Stimulated activated CD4-positive, alpha-beta T cell treated with anti-CD3 and anti-CD28 coated beads, Interleukin-15, amount 100 ng/mL, for 24 hours (primary cell): Measurements from ENCODE around the gene WDR35.
A peak's percentile ranks its signal among the peaks of the same experiment; 100 is the strongest.
"Not testable (repeated sequence)": the region's sequence is repeated elsewhere in the genome, so short reads cannot be mapped to it uniquely, and the experiment has no call there.

ENCODE experiments used
- DNase-seq: peaks from one replicate; pipeline ENCODE4 v3.0.0-alpha.2; 2020

WDR35 gene

DNA sequence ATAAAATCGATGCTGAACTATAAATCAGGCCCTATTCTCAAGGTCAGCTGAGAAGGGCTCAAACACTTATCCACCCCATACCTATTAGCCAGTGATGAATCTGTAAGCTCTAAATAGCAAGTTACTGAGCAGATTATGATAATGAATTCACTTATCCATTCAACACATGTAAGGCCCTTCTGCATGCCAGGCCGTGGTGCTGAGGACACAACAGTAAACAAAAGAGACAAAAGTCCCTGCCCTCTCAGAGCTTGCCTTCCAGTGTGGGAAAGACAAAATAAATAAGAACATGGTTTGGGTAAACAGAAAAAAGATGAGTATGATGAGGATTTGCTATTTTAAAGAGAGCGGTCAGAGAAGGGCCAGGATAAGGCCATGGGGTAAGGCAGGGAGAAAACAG is 99.8 kb downstream of the WDR35 start:
- DNase-seq: no peak

DNA sequence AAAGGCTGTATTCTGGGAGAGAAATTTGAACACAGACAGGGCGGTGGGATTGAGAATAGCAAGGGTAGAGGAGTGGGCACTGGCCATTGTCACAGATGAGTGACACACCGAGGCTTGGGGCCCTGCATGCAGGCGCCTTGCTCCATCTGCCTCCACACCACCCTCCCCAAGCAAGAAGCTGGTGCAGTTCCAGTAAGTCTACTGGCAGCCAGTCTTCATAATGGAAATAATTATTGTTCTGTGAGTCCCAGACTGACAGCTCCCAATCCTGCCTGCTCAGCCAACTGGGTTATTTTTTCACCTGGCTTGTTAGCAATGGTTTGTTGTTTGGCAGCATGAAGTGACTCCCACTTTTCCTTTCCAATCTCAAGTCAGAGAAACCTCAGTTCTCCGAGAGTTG is 101.1 kb downstream of the WDR35 start:
- DNase-seq: no peak

DNA sequence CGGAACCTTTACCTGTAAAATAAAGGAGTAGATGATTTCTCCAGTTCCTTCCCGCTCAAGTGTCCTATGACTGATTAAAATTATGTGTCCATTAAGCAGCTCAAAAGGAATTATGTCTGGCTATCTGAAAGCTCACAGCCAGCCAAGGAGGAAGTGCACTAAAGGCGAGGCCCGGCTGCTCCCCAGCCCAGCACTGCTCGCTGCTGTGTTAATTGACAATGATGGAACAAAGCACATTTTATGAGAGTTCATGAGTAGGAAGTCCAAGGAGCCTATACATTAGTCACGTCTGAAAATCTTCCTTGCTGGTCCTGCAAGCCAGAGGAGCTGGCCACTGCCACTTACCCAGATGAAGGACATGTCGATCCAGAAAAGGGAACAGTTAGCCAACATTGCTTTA is 102.4 kb downstream of the WDR35 start:
- DNase-seq: no peak

DNA sequence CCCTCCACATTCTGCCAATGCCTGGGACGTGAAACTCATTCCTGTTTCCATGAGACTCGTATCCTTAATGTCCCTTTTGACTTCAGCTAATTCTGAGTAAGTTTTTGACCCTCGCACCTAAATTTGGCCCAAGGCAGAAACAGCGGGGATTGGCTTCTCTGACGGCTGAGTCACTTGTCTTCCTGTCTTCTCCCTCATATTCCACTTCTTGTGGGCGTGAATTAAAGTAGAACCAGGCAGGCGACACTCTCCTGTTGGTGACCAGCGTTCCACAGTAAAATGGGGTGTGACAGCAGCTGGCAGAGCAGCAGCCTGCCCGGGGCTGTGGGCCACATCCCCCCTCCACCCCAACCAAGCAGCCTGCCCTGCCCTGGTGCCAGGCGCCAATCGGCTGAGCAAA is 103.6 kb downstream of the WDR35 start:
- DNase-seq: no peak

DNA sequence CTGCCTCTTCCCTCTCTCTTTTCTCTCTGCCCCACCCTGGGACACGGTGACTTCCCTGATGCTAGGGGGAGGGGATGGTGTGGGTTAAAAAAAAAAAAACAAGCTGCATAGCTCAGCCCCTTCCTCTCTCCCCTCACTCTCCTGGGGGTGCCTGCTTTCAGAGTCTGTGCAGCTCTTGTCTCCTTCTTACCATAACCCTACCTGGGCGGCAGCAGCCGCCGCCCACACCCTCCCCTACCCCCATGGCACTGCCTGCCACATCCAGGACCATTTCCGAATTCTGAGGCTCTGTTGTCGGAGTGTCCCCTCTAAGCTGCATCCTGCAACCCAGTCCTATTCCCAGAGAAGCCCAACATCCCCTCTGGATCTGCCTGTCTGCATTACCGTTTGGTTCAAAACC is 104.1 kb downstream of the WDR35 start:
- no peak for DNase-seq

DNA sequence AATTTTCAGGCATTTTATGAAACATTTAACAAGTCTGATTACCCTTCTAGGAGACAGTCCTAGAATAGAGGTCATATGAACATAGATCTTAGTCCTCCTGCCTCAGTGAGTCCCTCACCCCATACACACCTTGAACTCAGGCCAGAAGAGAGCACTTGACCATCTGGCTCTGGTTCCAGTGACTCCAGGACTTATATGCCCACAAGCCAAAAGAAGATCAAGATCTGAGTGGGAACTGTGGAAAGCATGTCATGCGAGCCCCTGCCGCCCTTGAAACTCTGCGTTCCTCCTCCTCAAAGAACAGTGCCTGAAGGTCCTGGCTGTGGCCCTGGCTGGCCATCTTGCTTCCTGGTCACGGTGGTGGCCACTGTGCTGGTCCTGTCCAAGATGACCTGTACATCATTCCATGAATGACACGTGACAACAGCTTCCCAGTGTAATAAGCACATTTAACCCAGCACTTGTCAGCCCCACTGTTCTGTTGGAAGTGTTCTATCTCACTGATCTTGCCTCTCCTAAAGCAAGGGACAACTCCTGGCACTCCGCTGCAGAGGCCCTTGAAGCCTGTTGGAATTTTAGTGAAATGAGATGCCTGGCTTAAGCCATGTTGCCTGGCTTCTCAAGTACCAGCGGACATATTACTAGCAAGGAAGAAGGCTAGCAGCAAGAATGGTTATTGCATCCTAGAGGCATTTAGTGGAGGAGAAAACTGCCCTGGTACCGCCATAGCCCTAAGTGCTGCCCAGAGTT is 105.8 kb downstream of the WDR35 start:
- DNase-seq: no peak

DNA sequence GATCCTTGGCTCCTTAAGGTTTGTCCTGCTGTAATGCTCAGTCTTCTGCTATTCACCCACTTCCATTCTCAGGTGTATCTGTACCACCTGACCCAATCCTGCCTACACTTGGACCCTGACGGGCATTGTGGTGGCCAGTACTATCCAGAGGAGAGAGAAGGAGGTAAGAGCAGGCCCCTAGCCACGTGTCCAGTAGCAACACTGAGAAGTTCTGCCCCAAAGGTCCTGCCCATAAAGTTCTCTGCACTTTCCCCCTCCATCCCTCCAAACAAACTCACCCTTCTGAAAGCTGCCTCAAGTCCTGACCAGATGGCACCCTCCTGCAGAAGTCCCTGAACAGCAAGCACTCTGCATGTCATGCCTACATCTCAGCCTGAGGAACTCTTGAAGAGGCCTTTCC is 106.4 kb downstream of the WDR35 start:
- DNase-seq: no peak

DNA sequence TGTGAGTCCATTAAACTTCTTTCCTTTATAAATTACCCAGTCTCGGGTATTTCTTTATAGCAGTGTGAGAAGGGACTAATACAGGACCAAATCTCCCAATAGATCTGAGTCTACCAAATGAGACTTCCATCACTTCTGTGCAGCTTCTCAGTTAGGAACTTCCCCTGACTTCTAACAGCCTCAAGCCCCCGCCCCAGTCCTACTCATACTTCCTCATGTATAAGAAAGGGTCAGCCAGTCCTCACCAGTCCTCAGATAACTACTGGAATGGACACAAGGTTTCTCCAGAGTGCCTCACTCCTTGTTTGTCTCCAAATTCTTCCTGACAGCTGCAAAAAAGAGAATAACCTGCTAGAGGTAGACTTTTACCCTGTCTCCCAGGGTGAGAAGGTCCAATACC is 107.6 kb downstream of the WDR35 start:
- no peak for DNase-seq

DNA sequence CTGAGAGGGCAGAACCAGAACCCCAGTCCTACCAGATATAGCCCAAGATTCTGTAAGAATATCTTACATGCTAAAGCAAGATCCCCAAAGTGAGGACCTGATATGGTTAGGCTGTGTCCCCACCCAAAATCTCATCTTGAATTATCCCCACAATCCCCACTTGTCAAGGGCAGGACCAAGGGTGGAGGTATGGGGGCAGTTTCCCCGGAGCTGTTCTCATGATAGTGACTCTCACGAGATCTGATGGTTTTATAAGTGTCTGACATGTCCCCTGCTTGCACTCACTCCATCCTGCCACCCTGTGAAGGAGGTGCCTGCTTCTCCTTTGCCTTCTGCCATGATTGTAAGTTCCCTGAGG is 108.0 kb downstream of the WDR35 start:
- no peak for DNase-seq

DNA sequence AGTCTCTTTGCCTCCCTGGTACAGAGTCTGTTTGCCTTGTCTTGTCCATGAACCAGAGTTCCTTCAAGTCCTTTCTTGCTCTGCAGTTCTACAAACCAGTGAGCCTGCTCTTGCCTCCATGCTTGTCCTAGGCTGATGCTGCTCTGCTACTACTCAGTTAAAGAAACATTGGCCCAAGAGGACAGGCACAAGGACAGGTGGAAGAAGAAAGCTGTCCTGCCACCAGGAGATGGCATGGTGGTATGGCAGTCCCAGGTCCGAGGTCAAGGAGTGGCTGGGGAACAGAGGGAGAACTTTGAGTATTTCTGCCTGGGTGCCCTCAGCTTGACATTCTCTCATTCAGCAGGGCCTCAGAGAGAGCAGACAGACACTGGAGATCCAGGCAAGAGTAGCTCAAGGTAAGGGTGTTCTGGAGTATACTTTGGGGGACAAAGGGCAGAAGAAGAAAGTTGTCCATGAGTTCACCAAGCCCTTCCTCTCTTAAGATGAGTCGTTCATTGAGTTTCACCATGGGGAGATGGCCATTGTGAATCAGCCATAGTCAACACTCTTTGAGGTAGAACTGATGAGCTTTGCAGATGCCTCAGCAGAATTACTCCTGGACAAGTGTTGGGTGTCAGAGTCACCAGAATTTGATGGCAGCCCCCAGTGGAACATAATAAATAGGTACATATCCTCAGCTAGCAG is 108.5 kb downstream of the WDR35 start:
- no peak for DNase-seq

DNA sequence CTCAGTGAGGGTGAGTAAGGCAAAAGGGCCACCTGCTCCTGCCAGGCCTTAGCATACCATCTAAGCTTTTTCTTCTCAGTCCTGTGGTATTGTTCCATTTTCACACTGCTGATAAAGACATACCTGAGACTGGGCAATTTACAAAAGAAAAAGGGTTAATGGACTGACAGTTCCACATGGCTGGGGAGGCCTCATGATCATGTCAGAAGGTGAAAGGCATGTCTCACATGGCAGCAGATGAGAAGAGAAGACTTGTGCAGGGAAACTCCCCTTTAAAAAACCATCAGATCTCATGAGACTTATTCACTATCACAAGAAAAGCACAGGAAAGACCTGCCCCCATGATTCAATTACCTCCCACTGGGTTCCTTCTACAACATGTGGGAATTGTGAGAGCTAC is 109.7 kb downstream of the WDR35 start:
- DNase-seq: not testable (repeated sequence)

DNA sequence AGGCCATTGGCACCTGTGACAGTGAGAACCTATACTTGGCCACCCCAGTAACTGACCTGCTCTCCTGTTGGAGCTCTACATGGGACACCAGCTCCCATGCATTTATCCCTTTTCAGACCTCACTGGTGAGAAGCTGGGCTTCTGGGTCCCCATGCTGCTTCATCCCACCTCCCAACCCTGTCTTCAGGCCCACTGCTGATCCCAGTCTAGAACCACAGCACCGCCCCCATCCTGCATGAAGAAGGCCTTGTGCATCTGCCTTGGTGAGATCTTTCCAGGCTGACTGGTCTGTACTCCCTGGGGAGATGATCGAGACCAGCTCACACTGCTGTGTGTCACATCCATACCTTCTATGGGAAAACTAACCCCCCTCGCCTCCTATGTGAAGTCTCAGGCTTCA is 110.8 kb downstream of the WDR35 start:
- DNase-seq: no peak

DNA sequence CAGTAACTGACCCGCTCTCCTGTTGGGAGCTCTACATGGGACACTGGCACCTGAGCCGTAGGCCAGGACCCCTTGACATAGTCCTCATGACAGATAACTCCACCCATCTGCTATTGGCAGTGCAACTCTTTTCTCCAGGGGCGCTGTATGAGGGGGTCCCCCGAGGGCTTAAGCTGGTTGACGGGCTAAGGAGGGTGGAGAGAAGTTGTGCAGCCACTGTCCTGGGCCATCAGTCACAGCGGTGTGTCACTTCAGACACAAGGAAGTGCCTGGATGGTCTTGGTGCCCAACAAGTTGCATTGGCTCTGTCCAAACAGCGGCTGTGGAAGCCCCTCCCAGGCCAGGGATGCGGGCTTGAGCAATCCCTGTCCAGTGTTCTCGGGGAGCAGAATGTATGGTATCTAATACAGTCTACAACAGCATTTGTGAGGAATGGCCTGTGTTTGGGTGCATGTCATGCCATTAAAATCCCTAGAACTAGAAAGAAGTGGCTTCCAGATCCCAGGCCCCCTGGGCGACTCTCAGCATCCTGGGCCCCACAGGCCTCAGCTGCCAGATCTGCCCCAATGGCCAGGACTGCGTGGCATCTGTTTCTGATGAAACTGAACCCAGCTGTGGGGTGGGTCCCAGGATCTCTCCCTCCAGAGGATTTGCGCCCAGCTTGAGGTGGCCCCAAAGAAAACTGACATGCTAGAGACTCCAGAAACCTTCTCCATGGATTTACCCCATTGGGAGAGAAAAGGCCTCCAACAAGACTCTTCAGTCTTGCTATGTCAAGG is 111.4 kb downstream of the WDR35 start:
- no peak for DNase-seq

DNA sequence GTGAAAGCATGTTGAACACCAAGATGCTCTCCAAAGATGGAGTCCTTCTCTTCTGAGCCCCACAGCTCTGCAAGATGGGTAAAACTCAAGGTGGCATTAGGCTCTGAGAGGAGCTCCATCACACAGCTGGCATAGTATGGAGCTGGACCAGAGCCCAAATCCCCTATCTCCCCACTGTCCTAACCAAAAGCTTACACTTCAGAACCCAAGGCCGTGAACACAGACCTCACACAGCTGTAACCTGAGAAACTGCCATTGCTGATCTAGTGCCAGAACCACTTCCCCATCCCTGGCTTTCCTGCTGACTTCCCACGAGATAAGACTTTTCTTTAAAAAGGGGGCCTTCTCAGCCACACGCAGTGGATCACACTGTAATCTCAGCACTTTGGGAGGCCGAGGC is 113.2 kb downstream of the WDR35 start:
- DNase-seq: no peak

DNA sequence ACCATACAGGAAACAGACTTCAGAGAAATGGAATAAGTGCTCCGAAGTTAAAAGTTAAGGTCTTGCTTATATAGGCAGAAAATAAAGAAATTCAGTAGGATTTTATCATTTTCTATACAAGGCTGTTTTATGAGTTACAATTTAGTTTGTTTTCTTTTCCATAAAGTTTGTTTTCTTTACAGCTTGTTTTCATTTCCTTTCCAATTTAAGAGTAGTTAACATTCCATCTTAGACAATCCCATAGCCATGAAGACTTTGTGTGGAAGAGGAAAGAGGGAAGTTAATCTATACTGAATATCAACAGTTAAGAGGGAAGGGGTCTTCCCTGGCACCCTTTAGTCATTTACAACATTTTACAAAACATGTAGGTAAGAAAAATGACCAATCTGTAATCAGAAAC is 114.6 kb downstream of the WDR35 start:
- DNase-seq: no peak

DNA sequence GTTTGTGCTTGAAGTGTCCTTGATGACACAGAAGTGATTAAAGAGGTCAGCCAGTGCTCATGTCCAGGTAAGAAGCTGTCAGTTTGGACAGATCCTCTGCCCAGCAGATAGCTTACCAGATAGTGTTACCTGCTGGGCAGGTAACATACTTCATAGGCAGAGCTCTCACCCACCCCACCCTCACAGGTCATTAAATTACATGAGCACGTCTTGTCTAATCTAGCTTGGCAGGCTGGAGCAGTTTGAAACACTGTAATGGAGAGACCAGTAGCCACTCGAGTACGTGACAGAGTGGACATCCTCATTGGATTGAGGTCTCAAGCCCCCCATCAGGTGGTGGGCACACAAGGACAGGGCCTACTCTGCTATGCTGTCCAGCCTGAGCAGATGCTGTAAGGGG is 115.2 kb downstream of the WDR35 start:
- no peak for DNase-seq

DNA sequence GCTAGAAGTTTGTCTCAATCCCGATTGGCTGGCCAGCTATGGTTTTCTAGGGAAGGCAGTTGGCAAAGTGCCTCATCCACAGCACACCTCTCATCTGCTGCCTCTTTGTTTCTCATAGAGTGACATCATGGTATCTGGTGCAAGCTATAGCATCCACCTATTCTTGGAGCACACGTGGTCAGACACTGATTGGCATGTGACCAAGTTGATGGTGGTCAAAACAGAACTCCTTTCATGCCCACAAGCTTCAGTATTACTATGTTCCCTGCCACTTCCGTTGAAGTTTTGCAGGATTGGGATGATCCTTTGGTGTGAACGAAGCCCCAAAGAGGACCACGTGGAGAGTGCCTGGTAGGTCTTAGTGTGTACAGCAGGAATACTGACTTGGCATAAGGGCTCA is 116.9 kb downstream of the WDR35 start:
- no peak for DNase-seq

DNA sequence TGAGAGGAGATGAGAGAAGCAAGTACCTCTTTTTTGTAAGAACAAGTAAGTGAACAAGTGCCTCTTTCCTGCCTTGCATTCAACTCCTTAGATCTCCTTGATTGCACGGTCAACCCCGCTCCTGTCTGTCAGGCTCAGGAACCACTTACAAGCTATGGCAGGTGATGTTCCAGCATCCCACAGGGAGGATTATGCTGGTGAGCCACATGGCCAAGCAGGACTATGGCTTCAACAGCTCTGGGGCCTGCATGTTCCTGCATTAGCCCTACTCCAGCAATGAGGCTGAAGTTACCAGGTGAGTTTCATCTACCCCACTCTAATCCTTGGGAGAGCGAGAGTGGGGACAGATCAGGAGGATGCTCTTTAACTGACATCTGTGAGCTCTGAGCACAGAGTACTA is 117.6 kb downstream of the WDR35 start:
- DNase-seq: no peak

DNA sequence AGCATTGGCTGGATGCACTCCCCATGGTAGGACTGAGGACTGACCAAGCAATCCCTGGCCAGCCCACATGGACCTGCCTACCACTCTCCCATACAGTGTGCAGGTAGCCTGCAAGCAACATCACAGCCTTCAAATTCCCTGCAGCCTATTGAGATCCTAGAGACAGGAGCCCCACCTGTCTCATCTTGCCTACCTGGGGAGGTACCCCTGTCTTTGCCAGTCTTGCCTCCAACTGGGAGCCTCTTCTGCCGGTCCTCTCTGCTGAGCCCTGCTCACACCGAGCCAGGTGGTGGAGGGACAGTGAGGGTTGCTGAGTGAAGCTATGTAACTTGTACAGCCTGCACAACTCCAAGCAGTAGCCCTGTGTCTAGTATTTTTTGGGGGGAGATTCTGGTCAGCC is 118.1 kb downstream of the WDR35 start:
- no peak for DNase-seq

DNA sequence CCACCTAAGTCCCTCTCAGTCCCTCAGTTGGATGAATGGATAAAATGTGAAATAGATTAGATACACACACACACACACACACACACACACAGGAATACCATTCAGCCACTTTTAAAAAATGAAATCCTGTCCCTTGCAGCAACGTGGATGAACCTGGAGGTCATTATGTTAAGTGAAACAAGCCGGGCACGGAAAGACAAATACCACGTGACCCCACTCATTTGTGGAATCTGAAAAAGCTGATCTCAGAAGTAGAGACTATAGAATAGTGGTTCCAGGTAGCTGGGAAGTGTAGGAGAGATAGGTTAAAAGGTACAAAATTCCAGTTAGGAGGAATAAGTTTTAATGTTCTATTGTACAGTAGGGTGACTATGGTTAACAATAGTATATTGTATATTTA is 119.1 kb downstream of the WDR35 start:
- DNase-seq: no peak

DNA sequence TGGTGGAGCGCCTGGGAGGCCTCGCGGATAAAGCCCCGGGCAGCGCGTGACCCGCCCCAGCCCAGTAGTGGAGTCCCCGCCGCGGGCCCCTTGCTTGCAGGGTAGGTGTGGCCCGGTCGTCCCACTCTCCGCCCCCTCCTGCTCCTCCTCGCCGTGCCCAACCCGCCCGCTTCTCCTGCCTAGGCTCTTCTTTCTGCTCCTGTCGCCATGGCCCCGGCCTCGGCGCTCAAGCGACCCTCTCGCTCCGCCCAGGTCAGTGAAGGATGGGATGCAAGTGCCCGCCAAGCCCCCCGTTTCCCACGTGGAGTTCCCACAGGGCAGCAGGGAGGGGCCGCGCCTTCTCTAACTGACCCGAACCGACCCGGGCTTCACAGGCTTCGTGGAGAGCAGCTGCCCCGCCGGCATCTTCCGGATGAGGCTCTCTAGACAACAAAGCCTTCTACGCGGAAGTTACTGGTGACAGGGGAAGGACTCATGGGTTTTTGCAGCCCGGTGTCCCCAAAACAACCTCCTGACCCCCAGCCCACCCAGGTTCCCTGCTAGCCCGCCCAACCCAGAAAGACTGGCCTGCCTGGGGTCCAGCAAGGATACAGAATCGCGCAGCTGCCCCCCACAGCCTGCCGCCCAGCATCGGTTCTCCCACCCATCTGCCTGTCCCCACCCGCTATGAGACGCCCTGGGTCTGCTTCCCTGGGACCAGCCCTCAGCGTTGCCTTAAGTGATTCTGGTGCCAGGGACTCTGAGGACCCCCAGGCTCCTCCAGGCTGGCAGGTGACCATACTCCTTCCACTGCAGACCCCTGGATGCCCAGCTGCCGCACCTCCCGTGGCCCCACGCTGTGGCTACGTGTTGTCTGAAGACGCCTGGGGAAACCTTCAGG is 121.0 kb downstream of the WDR35 start:
- DNase-seq: peak; percentile 76

DNA sequence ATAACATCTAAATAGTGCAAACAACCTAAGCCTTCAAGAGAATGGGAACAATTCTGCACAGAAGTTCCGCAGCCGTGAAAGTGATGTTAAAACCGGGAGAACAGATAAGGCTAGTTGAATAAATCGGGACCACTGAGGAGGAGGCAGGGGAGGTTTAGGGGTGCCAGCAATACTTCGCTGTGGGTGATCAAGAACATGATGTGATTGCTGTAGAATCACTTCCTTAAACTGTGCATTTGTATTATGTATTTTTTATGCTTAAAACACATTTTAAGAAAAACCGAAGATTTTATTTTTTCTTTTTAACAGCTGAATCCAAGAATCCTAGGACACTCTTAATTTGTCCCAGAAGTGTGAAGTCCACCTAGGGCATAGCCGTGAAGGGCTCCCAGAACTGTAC is 121.7 kb downstream of the WDR35 start:
- no peak for DNase-seq

DNA sequence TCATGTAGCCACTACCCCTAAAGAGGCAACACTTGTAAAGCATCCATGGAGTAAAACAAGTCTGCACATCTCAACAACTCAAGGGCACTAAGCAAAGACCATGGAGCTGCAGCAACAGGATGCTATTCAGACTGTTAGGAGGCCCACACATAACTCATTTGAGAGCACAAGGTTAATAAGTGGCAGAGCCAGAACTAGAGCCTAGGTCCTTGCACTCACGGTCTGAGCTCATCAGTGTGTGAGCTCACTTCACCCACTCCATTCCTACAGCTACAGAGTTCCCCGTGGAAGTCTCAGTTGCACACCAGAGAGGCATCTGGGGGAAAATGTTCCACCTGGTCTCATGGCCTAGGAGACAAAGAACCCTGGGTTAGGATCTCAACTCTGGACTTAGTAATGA is 123.1 kb downstream of the WDR35 start:
- DNase-seq: no peak
